ENCODE data around the gene TMEM130.

- TF ChIP-seq, protein P1, sequence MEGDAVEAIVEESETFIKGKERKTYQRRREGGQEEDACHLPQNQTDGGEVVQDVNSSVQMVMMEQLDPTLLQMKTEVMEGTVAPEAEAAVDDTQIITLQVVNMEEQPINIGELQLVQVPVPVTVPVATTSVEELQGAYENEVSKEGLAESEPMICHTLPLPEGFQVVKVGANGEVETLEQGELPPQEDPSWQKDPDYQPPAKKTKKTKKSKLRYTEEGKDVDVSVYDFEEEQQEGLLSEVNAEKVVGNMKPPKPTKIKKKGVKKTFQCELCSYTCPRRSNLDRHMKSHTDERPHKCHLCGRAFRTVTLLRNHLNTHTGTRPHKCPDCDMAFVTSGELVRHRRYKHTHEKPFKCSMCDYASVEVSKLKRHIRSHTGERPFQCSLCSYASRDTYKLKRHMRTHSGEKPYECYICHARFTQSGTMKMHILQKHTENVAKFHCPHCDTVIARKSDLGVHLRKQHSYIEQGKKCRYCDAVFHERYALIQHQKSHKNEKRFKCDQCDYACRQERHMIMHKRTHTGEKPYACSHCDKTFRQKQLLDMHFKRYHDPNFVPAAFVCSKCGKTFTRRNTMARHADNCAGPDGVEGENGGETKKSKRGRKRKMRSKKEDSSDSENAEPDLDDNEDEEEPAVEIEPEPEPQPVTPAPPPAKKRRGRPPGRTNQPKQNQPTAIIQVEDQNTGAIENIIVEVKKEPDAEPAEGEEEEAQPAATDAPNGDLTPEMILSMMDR (IDR thresholded peaks at IDR 0.05): no peak
- TF ChIP-seq POLR2A (IDR thresholded peaks at IDR 0.05): no peak
- TF ChIP-seq POLR2AphosphoS5 (IDR thresholded peaks at IDR 0.05): no peak
- TF ChIP-seq EP300 (IDR thresholded peaks at IDR 0.05): no peak
Measured at GRCh38 chr7:98913612-98914011, 43.8 kb upstream of the TMEM130 start.

Measured in upper lobe of left lung (tissue), 4 donors.